Cortex of kidney (tissue), 1 donor: ENCODE results near the gene COL27A1.

Experiments used
- DNase-seq: peaks from one replicate; lab custom pipeline; 2025; lab: John Stamatoyannopoulos, UW

The COL27A1 gene

GRCh38 chr9:114149765-114150340 lies 5.5 kb upstream of the COL27A1 start:
- no peak for DNase-seq

- no peak for DNase-seq
Observed at GRCh38 chr9:114150608-114151007, 4.7 kb upstream of the COL27A1 start.

- no peak for DNase-seq
Observed at GRCh38 chr9:114151426-114151956, 3.8 kb upstream of the COL27A1 start.

GRCh38 chr9:114153761-114154599 lies 1.4 kb upstream of the COL27A1 start:
- DNase-seq, result no peak

GRCh38 chr9:114154600-114155102 lies 686 bp upstream of the COL27A1 start:
- no peak for DNase-seq

GRCh38 chr9:114155995-114156656 lies 789 bp downstream of the COL27A1 start:
- no peak for DNase-seq

GRCh38 chr9:114156657-114157421 lies 1.5 kb downstream of the COL27A1 start:
- DNase-seq, result no peak

GRCh38 chr9:114157516-114158176 lies 2.3 kb downstream of the COL27A1 start:
- DNase-seq, result no peak

- no peak for DNase-seq
Observed at GRCh38 chr9:114158482-114159130, 3.3 kb downstream of the COL27A1 start.

GRCh38 chr9:114159691-114160090 lies 4.4 kb downstream of the COL27A1 start:
- no peak for DNase-seq

GRCh38 chr9:114161513-114161912 lies 6.2 kb downstream of the COL27A1 start:
- no peak for DNase-seq

GRCh38 chr9:114163517-114163951 lies 8.2 kb downstream of the COL27A1 start:
- peak; percentile 36 for DNase-seq

- DNase-seq, result no peak
Observed at GRCh38 chr9:114164191-114164794, 9.0 kb downstream of the COL27A1 start.

- no peak for DNase-seq
Observed at GRCh38 chr9:114165407-114166102, 10.2 kb downstream of the COL27A1 start.

GRCh38 chr9:114166103-114166470 lies 10.8 kb downstream of the COL27A1 start:
- no peak for DNase-seq

GRCh38 chr9:114166614-114167572 lies 11.6 kb downstream of the COL27A1 start:
- no peak for DNase-seq

- DNase-seq, result no peak
Observed at GRCh38 chr9:114167591-114168091, 12.3 kb downstream of the COL27A1 start.
